ENCODE data around the gene XIRP2. TPM values are rescaled to one million over a fixed set of nuclear protein-coding genes. Genes with fewer than 3 reads are reported as not detected.

XIRP2 gene
- total and polyA plus RNA-seq, 10 of the 15 experiments (the other 5 are each of a cell fraction or from before 2014, with no cell fraction given), result 0.03 TPM; not detected in 9

DNA sequence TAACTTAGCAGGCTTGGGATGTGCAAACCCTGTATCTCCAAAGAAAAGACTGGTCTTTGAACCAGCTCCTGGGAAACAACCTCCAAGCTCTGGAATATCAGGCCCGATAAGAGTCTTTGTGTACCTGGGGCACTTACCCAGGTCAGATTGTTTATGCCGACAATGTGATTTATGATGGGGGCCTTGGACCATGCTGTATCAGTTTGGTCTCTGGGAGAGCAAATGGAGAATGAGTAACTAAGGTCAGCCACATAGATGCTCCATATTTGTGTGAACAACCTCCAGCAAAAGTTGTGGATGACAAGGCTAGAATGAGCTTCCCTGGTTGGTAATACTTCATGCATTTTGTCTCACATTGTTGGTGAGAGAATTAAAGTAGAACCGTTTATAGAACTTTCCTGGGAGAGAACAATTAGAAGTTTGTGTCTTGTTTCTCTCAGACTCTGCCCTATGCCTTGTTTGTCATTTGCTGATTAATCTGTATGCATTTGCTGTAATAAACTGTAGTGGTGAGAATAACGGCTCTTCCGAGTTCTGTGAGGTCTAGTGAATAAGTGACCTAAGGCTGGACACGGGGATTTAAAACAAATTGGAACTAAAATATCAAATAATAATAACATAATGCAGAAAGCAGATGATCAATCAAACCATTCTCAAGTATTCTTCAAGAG is 259.1 kb downstream of the XIRP2 start (continued):
- TF ChIP-seq, protein P1, sequence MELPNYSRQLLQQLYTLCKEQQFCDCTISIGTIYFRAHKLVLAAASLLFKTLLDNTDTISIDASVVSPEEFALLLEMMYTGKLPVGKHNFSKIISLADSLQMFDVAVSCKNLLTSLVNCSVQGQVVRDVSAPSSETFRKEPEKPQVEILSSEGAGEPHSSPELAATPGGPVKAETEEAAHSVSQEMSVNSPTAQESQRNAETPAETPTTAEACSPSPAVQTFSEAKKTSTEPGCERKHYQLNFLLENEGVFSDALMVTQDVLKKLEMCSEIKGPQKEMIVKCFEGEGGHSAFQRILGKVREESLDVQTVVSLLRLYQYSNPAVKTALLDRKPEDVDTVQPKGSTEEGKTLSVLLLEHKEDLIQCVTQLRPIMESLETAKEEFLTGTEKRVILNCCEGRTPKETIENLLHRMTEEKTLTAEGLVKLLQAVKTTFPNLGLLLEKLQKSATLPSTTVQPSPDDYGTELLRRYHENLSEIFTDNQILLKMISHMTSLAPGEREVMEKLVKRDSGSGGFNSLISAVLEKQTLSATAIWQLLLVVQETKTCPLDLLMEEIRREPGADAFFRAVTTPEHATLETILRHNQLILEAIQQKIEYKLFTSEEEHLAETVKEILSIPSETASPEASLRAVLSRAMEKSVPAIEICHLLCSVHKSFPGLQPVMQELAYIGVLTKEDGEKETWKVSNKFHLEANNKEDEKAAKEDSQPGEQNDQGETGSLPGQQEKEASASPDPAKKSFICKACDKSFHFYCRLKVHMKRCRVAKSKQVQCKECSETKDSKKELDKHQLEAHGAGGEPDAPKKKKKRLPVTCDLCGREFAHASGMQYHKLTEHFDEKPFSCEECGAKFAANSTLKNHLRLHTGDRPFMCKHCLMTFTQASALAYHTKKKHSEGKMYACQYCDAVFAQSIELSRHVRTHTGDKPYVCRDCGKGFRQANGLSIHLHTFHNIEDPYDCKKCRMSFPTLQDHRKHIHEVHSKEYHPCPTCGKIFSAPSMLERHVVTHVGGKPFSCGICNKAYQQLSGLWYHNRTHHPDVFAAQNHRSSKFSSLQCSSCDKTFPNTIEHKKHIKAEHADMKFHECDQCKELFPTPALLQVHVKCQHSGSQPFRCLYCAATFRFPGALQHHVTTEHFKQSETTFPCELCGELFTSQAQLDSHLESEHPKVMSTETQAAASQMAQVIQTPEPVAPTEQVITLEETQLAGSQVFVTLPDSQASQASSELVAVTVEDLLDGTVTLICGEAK (IDR thresholded peaks at IDR 0.05; ENCODE audit: borderline replicate concordance), result no peak
- no peak for TF ChIP-seq MEF2A (IDR thresholded peaks at IDR 0.05; ENCODE audit: insufficient read depth, low read depth, low read length)
- no peak for TF ChIP-seq TBL1XR1 (IDR thresholded peaks at IDR 0.05; ENCODE audit: low read depth, low read length)
- TF ChIP-seq CHD2 (IDR thresholded peaks at IDR 0.05; ENCODE audit: borderline replicate concordance, low read depth, low read length), result no peak
- TF ChIP-seq TCF12 (IDR thresholded peaks at IDR 0.05; ENCODE audit: low read depth, low read length), result no peak
- TF ChIP-seq TAF1 (IDR thresholded peaks at IDR 0.05; ENCODE audit: borderline replicate concordance, low read depth, low read length), result no peak
- no peak for TF ChIP-seq STAT1 (conservative IDR thresholded peaks at IDR 0.05)
- no peak for TF ChIP-seq RAD21 (IDR thresholded peaks at IDR 0.05; ENCODE audit: insufficient read depth, low read depth, low read length)

DNA sequence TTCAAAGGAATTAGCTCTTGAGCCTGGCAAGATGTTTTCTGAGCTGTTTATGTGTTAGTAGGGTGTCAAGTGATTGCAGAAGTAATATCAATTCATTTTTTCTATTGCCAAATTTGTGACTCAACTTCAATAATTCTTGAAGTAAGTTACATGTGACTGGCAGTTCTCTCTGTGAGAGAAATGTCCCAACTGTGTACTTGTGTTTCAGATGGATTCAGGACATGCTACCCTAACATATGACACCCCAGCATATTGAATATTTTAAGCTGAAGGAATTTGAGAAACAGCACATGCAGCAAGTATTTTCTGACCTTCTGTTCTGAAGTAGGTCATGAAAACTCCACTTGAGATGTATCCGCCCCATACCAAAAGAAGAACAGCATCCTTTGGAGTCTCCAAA is 263.6 kb downstream of the XIRP2 start:
- BruUV-seq (replicated peaks), result no TSS peak
- Histone ChIP-seq H4K20me1 (ENCODE audit: control insufficient read depth, insufficient read depth) (no peaks in the 10 kb centered on the region), H3K79me2 (ENCODE audit: control insufficient read depth, insufficient read depth, low read length) (no peaks in the 10 kb centered on the region), H3K4me1 (ENCODE audit: control insufficient read depth, insufficient read depth, low read length) (no peaks in the 10 kb centered on the region), H3K4me3 (no peak overlapping the region), H3K9ac (ENCODE audit: control insufficient read depth, insufficient read depth, low read length) (no peak overlapping the region), H3K27ac (ENCODE audit: control insufficient read depth, insufficient read depth) (no peak overlapping the region), H3K9me3 (replicated peaks; ENCODE audit: control insufficient read depth, insufficient read depth, low read length) (no peaks in the 10 kb centered on the region), H2AFZ (ENCODE audit: control insufficient read depth, low read depth, low read length) (no peak overlapping the region), H3K36me3 (ENCODE audit: control insufficient read depth in 2 of 2, insufficient read depth in 2 of 2, low read length in 1 of 2) (no peaks in the 10 kb centered on the region), H3K27me3 (replicated peaks in 1 of 2; ENCODE audit: control insufficient read depth in 2 of 2, insufficient read depth in 2 of 2, low read length in 1 of 2) (no peaks in the 10 kb centered on the region), H3K4me2 (ENCODE audit: control insufficient read depth, insufficient read depth) (no peak overlapping the region)
- ATAC-seq, result no peak
- TF ChIP-seq, protein P2, sequence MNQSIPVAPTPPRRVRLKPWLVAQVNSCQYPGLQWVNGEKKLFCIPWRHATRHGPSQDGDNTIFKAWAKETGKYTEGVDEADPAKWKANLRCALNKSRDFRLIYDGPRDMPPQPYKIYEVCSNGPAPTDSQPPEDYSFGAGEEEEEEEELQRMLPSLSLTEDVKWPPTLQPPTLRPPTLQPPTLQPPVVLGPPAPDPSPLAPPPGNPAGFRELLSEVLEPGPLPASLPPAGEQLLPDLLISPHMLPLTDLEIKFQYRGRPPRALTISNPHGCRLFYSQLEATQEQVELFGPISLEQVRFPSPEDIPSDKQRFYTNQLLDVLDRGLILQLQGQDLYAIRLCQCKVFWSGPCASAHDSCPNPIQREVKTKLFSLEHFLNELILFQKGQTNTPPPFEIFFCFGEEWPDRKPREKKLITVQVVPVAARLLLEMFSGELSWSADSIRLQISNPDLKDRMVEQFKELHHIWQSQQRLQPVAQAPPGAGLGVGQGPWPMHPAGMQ (IDR thresholded peaks at IDR 0.05; ENCODE audit: borderline replicate concordance), result no peak
- TF ChIP-seq PAX5 (IDR thresholded peaks at IDR 0.05; ENCODE audit: borderline replicate concordance, low read depth, low read length), result no peak
- TF ChIP-seq ZZZ3 (IDR thresholded peaks at IDR 0.05; ENCODE audit: control insufficient read depth, insufficient read length, low read depth), result no peak
- no peak for TF ChIP-seq BHLHE40 (IDR thresholded peaks at IDR 0.05; ENCODE audit: borderline replicate concordance in 1 of 2, low read depth in 2 of 2, low read length in 1 of 2)
- no peak for TF ChIP-seq GATAD2B (conservative IDR thresholded peaks at IDR 0.05; ENCODE audit: low read depth)
- no peak for TF ChIP-seq SUPT20H (IDR thresholded peaks at IDR 0.05; ENCODE audit: borderline replicate concordance, control insufficient read depth, low read depth, low read length)
- no peak for TF ChIP-seq TARDBP (IDR thresholded peaks at IDR 0.05; ENCODE audit: borderline replicate concordance)
- TF ChIP-seq ZNF622 (IDR thresholded peaks at IDR 0.05), result no peak
- no peak for TF ChIP-seq PML (IDR thresholded peaks at IDR 0.05; ENCODE audit: low read length)
- RAD21 ChIA-PET (ENCODE audit: unreplicated experiment), result no interaction called here
- SMC1A ChIA-PET (ENCODE audit: uncharacterized antibody, unreplicated experiment), result no interaction called here
- no peak for FAIRE-seq
- intact Hi-C loops (cut with micrococcal nuclease; ENCODE audit: unreplicated experiment), result no loop called here
- CTCF ChIA-PET, result no interaction called here
- POLR2A ChIA-PET, result no interaction called here
- in situ Hi-C loops (cut with MboI), result no loop called here
- DNase-seq (ENCODE audit: low read depth, low spot score), result no peak
- WGBS (ENCODE audit: insufficient coverage, insufficient replicate concordance, low lambda C conversion rate, missing lambda C conversion rate), result 0% methylated on average over 1 of the region's 1 CpG
